Right cardiac atrium (tissue), 5 donors: Measurements from ENCODE around the gene B3GNT3. TPM values are rescaled to one million over a fixed set of nuclear protein-coding genes. Genes with fewer than 3 reads are reported as not detected.
A peak's percentile ranks its signal among the peaks of the same experiment; 100 is the strongest.
"Not testable (repeated sequence)": the region's sequence is repeated elsewhere in the genome, so short reads cannot be mapped to it uniquely, and the experiment has no call there.

ENCODE experiments used
- ATAC-seq, 2 donors: fragments of 200-7000 bp; cut with Tn5 transposase; one replicate each; pipeline versions ENCODE4 v1.8.0 to v1.9.1; 2020; ENCODE audit warnings: moderate library complexity in 2 of 2, mild to moderate bottlenecking in 1 of 2
- DNase-seq, 3 donors: peaks; one replicate each; pipeline ENCODE4 v3.0.0-alpha.2; 2020
- H3K27ac ChIP-seq: one replicate; pipeline ENCODE4 v1.5.1; 2013; ENCODE audit warnings: mild to moderate bottlenecking, low read length, control low read depth, moderate library complexity
- H3K27me3 ChIP-seq: one replicate; pipeline ENCODE4 v1.6.1; 2013; ENCODE audit not compliant: control insufficient read depth, insufficient read depth
- H3K4me1 ChIP-seq: one replicate; pipeline ENCODE4 v1.6.1; 2013; ENCODE audit warnings: low read length; ENCODE audit not compliant: control insufficient read depth, insufficient read depth
- H3K4me3 ChIP-seq: one replicate; pipeline ENCODE4 v1.5.1; 2013; ENCODE audit warnings: low read length, control low read depth
- H3K9me3 ChIP-seq: one replicate; pipeline ENCODE4 v1.6.1; 2013; ENCODE audit warnings: low read length; ENCODE audit not compliant: control insufficient read depth
- WGBS: extraction: QIAGEN DNeasy Blood & Tissue Kit; methylation state at CpG from one replicate; pipeline ENCODE4 v1.1.7; 2013; 5-methylcytosine and 5-hydroxymethylcytosine counted together
- intact Hi-C, 4 donors: fragments of 100-400 bp; cut with DNase I; formaldehyde crosslinking; loops; one replicate each; pipeline versions ENCODE4 v1.11.0 to v1.14.0; 2022 to 2023
- polyA plus RNA-seq: library from polyadenylated mRNA; stranded (reverse); fragments of 200-250 nt; gene quantifications from one replicate; pipeline ENCODE4 v1.2.3, GENCODE V29; 2013
- total RNA-seq, 4 donors: library from RNA; stranded (reverse); fragmentation: NEBNext Ultra II Directional; extraction: Animal tissue kit (Norgen Biotek cat#: 25700); gene quantifications; one replicate each; pipeline ENCODE4 v1.2.1, GENCODE V29; 2021
- donor health status: healthy with polysubstance abuse.
- donor health status: DM: no; HTN: yes; CAD: no.
- donor health status: DM: no; HTN: no; CAD: no.
- donor health status: DM: no; HTN: yes; CAD: no; lungs with severe emphysema.
- donor health status: DM: yes; HTN: yes; CAD: no.

Gene B3GNT3
- total and polyA plus RNA-seq, 5 donors = not detected

GRCh38 chr19:17783721-17784120 lies 11.2 kb upstream of the B3GNT3 start:
- not testable (repeated sequence) for H3K27ac ChIP-seq, H3K27me3 ChIP-seq, ATAC-seq, H3K4me1 ChIP-seq, H3K4me3 ChIP-seq, H3K9me3 ChIP-seq, DNase-seq
- WGBS = 69% methylated on average over 5 of the region's 5 CpGs
- intact Hi-C loops = loop anchor here in 1 of 4 donors (5.0 kb wide), 1 partner anchor 74 kb away; the partner anchor contains the start of gene RPL18A

- ATAC-seq = peak in 1 of 2 donors; percentile 55
- intact Hi-C loops = loop anchor here in 1 of 4 donors (5.0 kb wide), 1 partner anchor 73 kb away; the partner anchor contains the start of gene RPL18A
- Histone ChIP-seq H3K4me1 (no peaks in the 10 kb centered on the region), H3K4me3 (no peak overlapping the region), H3K27me3 (no peaks in the 10 kb centered on the region), H3K9me3 (no peaks in the 10 kb centered on the region), H3K27ac (no peak overlapping the region)
- WGBS = 44% methylated on average over 32 of the region's 32 CpGs
- peak; percentile 67 to 80 (median 72) for DNase-seq
Measured at GRCh38 chr19:17784201-17785008, 10.5 kb upstream of the B3GNT3 start.

GRCh38 chr19:17787274-17787913 lies 7.5 kb upstream of the B3GNT3 start:
- H3K9me3 ChIP-seq = no peaks in the 10 kb centered on the region
- intact Hi-C loops = no loop called here
- DNase-seq = no peak
- ATAC-seq = no peak
- H3K4me1 ChIP-seq = no peaks in the 10 kb centered on the region
- H3K4me3 ChIP-seq = no peak overlapping the region
- H3K27me3 ChIP-seq = no peaks in the 10 kb centered on the region
- no peak overlapping the region for H3K27ac ChIP-seq
- 93% methylated on average over 14 of the region's 14 CpGs for WGBS

- H3K27ac ChIP-seq = no peak overlapping the region
- no peak for ATAC-seq
- intact Hi-C loops = no loop called here
- no peak overlapping the region for H3K4me3 ChIP-seq
- 77% methylated on average over 2 of the region's 2 CpGs for WGBS
- H3K27me3 ChIP-seq = no peaks in the 10 kb centered on the region
- DNase-seq = no peak
- no peaks in the 10 kb centered on the region for H3K9me3 ChIP-seq
- no peaks in the 10 kb centered on the region for H3K4me1 ChIP-seq
Measured at GRCh38 chr19:17788632-17789031, 6.3 kb upstream of the B3GNT3 start.

DNA sequence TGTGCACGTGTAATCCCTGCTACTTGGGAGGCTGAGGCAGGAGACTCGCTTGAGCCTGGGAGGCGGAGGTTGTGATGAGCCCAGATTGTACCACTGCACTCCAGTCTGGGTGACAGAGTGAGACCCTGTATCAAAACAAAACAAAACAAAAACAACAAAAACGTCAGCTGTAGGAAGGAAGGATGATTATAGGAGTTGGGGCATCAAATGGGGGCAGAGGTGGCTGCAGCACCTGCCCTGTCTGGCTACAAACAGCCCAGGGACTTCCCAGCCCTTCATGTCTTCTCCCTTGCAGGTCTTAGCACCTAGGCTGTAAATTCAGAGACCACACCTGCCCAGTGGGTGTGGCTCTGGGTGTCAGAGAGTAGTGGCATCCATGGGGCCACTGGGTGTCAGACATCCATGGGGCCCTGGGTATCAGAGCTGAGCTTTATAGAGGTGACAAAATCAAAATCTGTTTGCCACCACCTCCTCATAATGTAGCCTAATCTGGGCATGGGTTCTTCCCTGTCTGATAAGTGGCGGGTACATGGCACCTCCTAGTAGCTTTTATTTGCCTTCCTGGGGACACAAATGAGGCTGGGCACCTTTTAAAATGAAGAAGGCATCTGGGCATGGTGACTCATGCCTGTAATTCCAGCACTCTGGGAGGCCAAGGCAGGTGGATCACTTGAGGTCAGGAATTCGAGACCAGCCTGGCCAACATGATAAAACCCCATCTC lies 4.7 kb upstream of the B3GNT3 start:
- Histone ChIP-seq H3K4me1 (no peaks in the 10 kb centered on the region), H3K27ac (no peak overlapping the region), H3K4me3 (no peak overlapping the region), H3K27me3 (no peaks in the 10 kb centered on the region), H3K9me3 (no peaks in the 10 kb centered on the region)
- DNase-seq (no peak), ATAC-seq (no peak)
- intact Hi-C loops = no loop called here
- WGBS = 66% methylated on average over 6 of the region's 6 CpGs

DNA sequence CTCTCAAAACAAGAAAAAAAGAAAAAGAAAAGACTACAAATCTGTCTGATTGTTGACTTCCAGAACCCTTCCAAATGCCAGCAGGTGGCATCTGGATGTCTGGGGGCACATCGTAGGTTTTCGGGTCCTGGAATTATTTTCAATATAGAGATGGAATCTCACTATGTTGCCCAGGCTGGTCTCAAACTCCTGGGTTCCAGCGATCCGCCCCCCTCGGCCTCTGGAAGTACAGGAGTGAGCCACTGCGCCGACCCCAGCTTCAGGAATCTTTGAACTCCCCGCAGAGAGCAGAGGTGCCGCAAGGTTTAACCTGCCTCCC lies 567 bp upstream of the B3GNT3 start:
- H3K4me3 ChIP-seq = no peak overlapping the region
- no peaks in the 10 kb centered on the region for H3K27me3 ChIP-seq
- WGBS = 46% methylated on average over 9 of the region's 9 CpGs
- ATAC-seq = no peak
- DNase-seq = no peak
- no peak overlapping the region for H3K27ac ChIP-seq
- intact Hi-C loops = no loop called here
- H3K4me1 ChIP-seq = no peaks in the 10 kb centered on the region
- H3K9me3 ChIP-seq = no peaks in the 10 kb centered on the region

- WGBS = 18% methylated on average over 14 of the region's 14 CpGs
- Histone ChIP-seq H3K27ac (no peak overlapping the region), H3K4me1 (no peaks in the 10 kb centered on the region), H3K4me3 (no peak overlapping the region), H3K9me3 (no peaks in the 10 kb centered on the region), H3K27me3 (no peaks in the 10 kb centered on the region)
- DNase-seq = no peak
- ATAC-seq = no peak
- intact Hi-C loops = no loop called here
Measured at GRCh38 chr19:17795495-17795856, 538 bp downstream of the B3GNT3 start.

- H3K4me1 ChIP-seq = no peaks in the 10 kb centered on the region
- H3K27me3 ChIP-seq = no peaks in the 10 kb centered on the region
- H3K9me3 ChIP-seq = no peaks in the 10 kb centered on the region
- DNase-seq = no peak
- intact Hi-C loops = no loop called here
- peak; percentile 16 to 49 for ATAC-seq
- H3K4me3 ChIP-seq = no peak overlapping the region
- H3K27ac ChIP-seq = no peak overlapping the region
- 64% methylated on average over 6 of the region's 6 CpGs for WGBS
Measured at GRCh38 chr19:17796013-17796837, 1.3 kb downstream of the B3GNT3 start.

- Histone ChIP-seq H3K4me1 (no peaks in the 10 kb centered on the region), H3K4me3 (no peak overlapping the region), H3K9me3 (no peaks in the 10 kb centered on the region), H3K27ac (no peak overlapping the region), H3K27me3 (no peaks in the 10 kb centered on the region)
- 51% methylated on average over 1 of the region's 1 CpG for WGBS
- no peak for ATAC-seq
- DNase-seq = no peak
- intact Hi-C loops = no loop called here
Measured at GRCh38 chr19:17796838-17797423, 2.0 kb downstream of the B3GNT3 start.

DNA sequence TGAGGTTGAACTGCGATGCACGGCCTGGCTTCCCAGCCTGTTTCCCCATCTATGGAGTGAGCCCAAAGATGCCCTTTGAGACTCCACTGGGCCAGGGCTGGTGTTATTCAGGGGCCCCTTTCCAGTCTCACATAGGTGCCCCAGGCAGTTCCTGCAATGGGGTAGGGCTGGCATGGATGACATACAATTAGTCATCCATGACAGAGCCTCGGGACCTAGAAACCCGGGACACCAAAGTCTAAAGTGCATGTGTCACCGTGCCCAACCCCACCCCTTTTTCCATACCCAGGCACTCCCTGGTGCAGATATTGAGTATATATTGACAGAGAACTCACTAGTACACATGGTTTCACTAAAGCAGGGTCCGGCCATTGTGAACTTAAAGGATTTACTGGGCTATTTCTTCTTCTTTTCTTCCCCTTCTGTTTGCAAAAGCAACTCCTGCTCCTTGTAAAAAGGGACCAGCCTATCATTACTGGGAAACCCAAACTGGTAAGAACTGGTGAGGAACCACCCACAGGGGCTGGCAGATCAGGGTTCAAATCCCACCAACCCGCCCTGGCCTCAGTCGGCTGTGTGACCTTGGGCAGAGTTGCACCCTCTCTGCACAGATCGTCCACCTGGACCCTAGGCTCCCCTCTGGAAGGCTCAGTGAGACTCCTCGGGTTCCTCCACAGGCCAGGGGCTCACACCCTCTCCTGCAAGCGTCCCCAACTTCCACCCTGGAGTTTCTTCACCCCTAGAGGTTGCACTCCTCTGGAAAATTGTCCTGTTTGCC lies 2.7 kb downstream of the B3GNT3 start:
- WGBS = 65% methylated on average over 11 of the region's 11 CpGs
- no peaks in the 10 kb centered on the region for H3K27me3 ChIP-seq
- no peaks in the 10 kb centered on the region for H3K9me3 ChIP-seq
- DNase-seq = no peak
- intact Hi-C loops = no loop called here
- H3K27ac ChIP-seq = no peak overlapping the region
- no peak for ATAC-seq
- no peaks in the 10 kb centered on the region for H3K4me1 ChIP-seq
- H3K4me3 ChIP-seq = no peak overlapping the region
